Endodermal cell (in vitro differentiated cells): ENCODE measurements around the gene MMD. TPM values are rescaled to one million over a fixed set of nuclear protein-coding genes. Genes with fewer than 3 reads are reported as not detected.

Experiments
- DNase-seq: peaks from one replicate; pipeline ENCODE4 v3.0.0-alpha.2; 2017
- H3K27ac ChIP-seq: 2 replicates; pipeline ENCODE4 v1.5.1; 2013; ENCODE audit warnings: mild to moderate bottlenecking, low read depth, low read length, moderate library complexity
- H3K27me3 ChIP-seq: 2 replicates; pipeline ENCODE4 v1.6.1; 2013; ENCODE audit warnings: mild to moderate bottlenecking, low read length, moderate library complexity; ENCODE audit not compliant: insufficient read depth, control insufficient read depth, poor library complexity, severe bottlenecking
- H3K36me3 ChIP-seq: 2 replicates; pipeline ENCODE4 v1.7.0; 2013; ENCODE audit warnings: mild to moderate bottlenecking, low read length, moderate library complexity; ENCODE audit not compliant: control insufficient read depth, insufficient read depth
- H3K4me1 ChIP-seq: one replicate; pipeline ENCODE4 v1.7.0; 2013; ENCODE audit warnings: low read length; ENCODE audit not compliant: control insufficient read depth, insufficient read depth
- H3K4me3 ChIP-seq: 2 replicates; pipeline ENCODE4 v1.5.1; 2013; ENCODE audit warnings: mild to moderate bottlenecking, low read length, moderate library complexity
- H3K9ac ChIP-seq: 2 replicates; pipeline ENCODE4 v1.6.1; 2013; ENCODE audit warnings: mild to moderate bottlenecking, low read length, moderate library complexity; ENCODE audit not compliant: poor library complexity, severe bottlenecking; ENCODE audit errors: extremely low read depth
- H3K9me3 ChIP-seq: 2 replicates; pipeline ENCODE4 v1.6.1; 2013; ENCODE audit warnings: mild to moderate bottlenecking, low read length, moderate library complexity; ENCODE audit not compliant: control insufficient read depth
- H3K27ac Mint-ChIP-seq: 2 replicates; pipeline ENCODE4 v1.8.0; 2020; ENCODE audit warnings: mixed read lengths
- H3K27me3 Mint-ChIP-seq: 2 replicates; pipeline ENCODE4 v1.8.0; 2021; ENCODE audit warnings: mild to moderate bottlenecking, mixed read lengths; ENCODE audit not compliant: insufficient read depth
- H3K36me3 Mint-ChIP-seq: 2 replicates; pipeline ENCODE4 v1.8.0; 2020; ENCODE audit warnings: low read depth, mixed read lengths
- H3K4me1 Mint-ChIP-seq: 2 replicates; pipeline ENCODE4 v1.8.0; 2020; ENCODE audit warnings: mixed read lengths
- H3K4me3 Mint-ChIP-seq: 2 replicates; pipeline ENCODE4 v1.8.0; 2020; ENCODE audit warnings: mild to moderate bottlenecking, moderate library complexity, mixed read lengths
- H3K9me3 Mint-ChIP-seq: 2 replicates; pipeline ENCODE4 v1.8.0; 2020; ENCODE audit warnings: mild to moderate bottlenecking, mixed read lengths
- WGBS, 2 experiments: methylation state at CpG; one replicate each; pipeline versions ENCODE4 v1.1.5 to v1.1.7; 2013; ENCODE audit warnings: missing lambda C conversion rate in 2 of 2, mixed read lengths in 1 of 2; ENCODE audit not compliant: insufficient coverage in 1 of 2, insufficient read length in 1 of 2; 5-methylcytosine and 5-hydroxymethylcytosine counted together
- total RNA-seq, 2 donors: library from RNA; stranded (reverse); fragmentation: NEBNext Ultra II Directional in 1 of 2; extraction: Animal tissue kit (Norgen Biotek cat#: 25700) in 1 of 2; gene quantifications; 2 replicates in 1 of 2; 3 replicates in 1 of 2; pipeline ENCODE4 v1.2.1, GENCODE V29; 2021
- TF ChIP-seq, protein P1 (sequence below): fragments of 200-600 bp; sonication (generic); conservative IDR thresholded peaks from 2 replicates; pipeline ENCODE4 v1.5.0; 2021; ENCODE audit warnings: antibody characterized with exemption, mild to moderate bottlenecking

The MMD gene
- total RNA-seq, 2 donors from 2014 or later, result 40.1 to 40.2 TPM

DNA sequence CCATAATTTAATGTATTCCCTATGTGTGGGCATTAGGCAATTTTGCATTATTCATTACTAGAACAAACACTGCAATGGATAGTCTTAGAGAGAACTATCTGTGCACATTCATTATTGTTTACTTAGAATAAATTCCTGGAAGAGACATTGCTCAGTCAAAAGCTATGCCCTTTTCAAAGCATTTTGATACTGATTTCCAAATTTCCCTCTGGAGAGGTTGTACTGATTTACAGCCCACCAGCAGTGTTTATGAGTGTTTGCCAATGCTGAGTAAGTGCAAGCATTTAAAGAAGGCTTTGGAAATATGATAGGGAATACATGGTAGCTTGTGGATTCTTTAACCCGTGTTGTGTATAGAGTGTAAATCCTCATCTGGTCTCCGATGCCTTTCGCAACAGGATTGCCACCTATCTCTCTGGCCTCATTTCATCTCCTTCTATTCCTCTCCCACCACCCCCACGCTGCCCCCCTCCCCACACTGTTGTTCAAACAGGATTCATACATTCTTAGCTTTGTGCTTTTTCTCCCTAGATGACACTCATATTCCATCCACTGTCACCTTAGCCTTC lies 33.4 kb upstream of the MMD start:
- WGBS, 2 experiments, result 97% methylated on average over 4 of the region's 4 CpGs; no CpG with 5 or more reads in 1 of the 2 experiments
- no peaks in the 10 kb centered on the region for H3K27me3 Mint-ChIP-seq
- Histone ChIP-seq H3K4me1 (peaks cover 6% of the 10 kb centered on the region), H3K27me3 (no peaks in the 10 kb centered on the region), H3K9ac (no peak overlapping the region), H3K4me3 (no peak overlapping the region), H3K27ac (no peak overlapping the region), H3K36me3 (no peaks in the 10 kb centered on the region), H3K9me3 (no peaks in the 10 kb centered on the region)
- H3K9me3 Mint-ChIP-seq, result no peaks in the 10 kb centered on the region
- H3K4me3 Mint-ChIP-seq, result no peak overlapping the region
- H3K36me3 Mint-ChIP-seq, result no peaks in the 10 kb centered on the region
- peaks cover 22% of the 10 kb centered on the region for H3K4me1 Mint-ChIP-seq
- TF ChIP-seq, protein P1, sequence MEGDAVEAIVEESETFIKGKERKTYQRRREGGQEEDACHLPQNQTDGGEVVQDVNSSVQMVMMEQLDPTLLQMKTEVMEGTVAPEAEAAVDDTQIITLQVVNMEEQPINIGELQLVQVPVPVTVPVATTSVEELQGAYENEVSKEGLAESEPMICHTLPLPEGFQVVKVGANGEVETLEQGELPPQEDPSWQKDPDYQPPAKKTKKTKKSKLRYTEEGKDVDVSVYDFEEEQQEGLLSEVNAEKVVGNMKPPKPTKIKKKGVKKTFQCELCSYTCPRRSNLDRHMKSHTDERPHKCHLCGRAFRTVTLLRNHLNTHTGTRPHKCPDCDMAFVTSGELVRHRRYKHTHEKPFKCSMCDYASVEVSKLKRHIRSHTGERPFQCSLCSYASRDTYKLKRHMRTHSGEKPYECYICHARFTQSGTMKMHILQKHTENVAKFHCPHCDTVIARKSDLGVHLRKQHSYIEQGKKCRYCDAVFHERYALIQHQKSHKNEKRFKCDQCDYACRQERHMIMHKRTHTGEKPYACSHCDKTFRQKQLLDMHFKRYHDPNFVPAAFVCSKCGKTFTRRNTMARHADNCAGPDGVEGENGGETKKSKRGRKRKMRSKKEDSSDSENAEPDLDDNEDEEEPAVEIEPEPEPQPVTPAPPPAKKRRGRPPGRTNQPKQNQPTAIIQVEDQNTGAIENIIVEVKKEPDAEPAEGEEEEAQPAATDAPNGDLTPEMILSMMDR, result no peak
- no peak overlapping the region for H3K27ac Mint-ChIP-seq
- no peak for DNase-seq

- no peak for DNase-seq
- TF ChIP-seq, protein P1, result no peak
- Mint-ChIP-seq H3K27ac (peak overlapping the region; percentile 36), H3K4me1 (peaks cover 24% of the 10 kb centered on the region), H3K36me3 (no peaks in the 10 kb centered on the region), H3K27me3 (no peaks in the 10 kb centered on the region), H3K4me3 (no peak overlapping the region), H3K9me3 (no peaks in the 10 kb centered on the region)
- Histone ChIP-seq H3K36me3 (no peaks in the 10 kb centered on the region), H3K9me3 (no peaks in the 10 kb centered on the region), H3K4me1 (peaks cover 7% of the 10 kb centered on the region), H3K9ac (no peak overlapping the region), H3K27ac (no peak overlapping the region), H3K27me3 (no peaks in the 10 kb centered on the region), H3K4me3 (no peak overlapping the region)
- 33% methylated on average over 5 of the region's 6 CpGs; no CpG with 5 or more reads in 1 of the 2 experiments for WGBS, 2 experiments
Measured at GRCh38 chr17:55453839-55454557, 32.4 kb upstream of the MMD start.

DNA sequence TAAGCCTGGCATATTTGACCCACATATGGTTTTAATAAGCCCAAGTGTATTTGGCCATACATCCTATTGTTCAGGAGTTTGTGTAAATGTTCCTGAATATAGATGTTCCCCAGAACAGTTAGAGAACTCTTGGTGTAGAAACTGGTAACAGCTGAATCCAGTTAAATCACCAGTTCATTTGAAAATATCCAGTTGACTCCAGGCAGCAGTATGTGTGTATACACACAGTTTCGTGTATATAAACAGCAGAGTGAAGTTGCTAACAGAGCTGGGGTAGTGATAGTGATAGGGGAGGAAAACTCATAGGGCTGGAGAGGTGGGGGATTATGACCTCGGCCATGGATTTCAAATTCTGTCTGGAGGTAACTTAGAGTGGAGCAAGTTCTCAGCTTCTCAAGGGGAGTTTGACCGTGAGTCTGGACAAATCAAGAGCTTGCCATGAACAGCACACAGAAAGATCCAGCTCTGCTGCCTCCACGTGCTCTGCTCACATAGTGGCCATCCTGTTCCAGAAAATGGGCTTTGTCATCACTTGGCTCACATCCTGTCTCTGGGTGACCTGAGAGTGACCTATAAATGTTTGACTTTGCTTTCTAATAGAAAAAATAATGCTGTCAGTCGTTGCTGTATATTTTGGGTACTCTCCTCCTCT lies 30.6 kb upstream of the MMD start:
- Histone ChIP-seq H3K9ac (no peak overlapping the region), H3K9me3 (peaks cover 3% of the 10 kb centered on the region), H3K27me3 (no peaks in the 10 kb centered on the region), H3K4me3 (no peak overlapping the region), H3K27ac (no peak overlapping the region), H3K36me3 (no peaks in the 10 kb centered on the region), H3K4me1 (peaks cover 7% of the 10 kb centered on the region)
- DNase-seq, result no peak
- Mint-ChIP-seq H3K4me1 (peaks cover 27% of the 10 kb centered on the region), H3K9me3 (no peaks in the 10 kb centered on the region), H3K27me3 (peaks cover 1% of the 10 kb centered on the region), H3K36me3 (no peaks in the 10 kb centered on the region), H3K4me3 (no peak overlapping the region), H3K27ac (no peak overlapping the region)
- 92 to 94% methylated on average over 5 of the region's 5 CpGs for WGBS, 2 experiments
- TF ChIP-seq, protein P1, result no peak
